Amniotic stem cell (primary cell): ENCODE measurements around the gene UNC13A.

Experiments used
- DNase-seq: peaks from one replicate; lab custom pipeline; 2025; lab: John Stamatoyannopoulos, UW

UNC13A gene

GRCh38 chr19:17626456-17627015, 61.6 kb downstream of the UNC13A start:
- DNase-seq, result no peak

GRCh38 chr19:17625980-17626379, 62.2 kb downstream of the UNC13A start:
- no peak for DNase-seq

- DNase-seq, result no peak
Observed at GRCh38 chr19:17625043-17625442, 63.1 kb downstream of the UNC13A start.

- no peak for DNase-seq
Observed at GRCh38 chr19:17624314-17624991, 63.7 kb downstream of the UNC13A start.

GRCh38 chr19:17623224-17623935, 64.8 kb downstream of the UNC13A start:
- DNase-seq, result no peak

- DNase-seq, result no peak
Observed at GRCh38 chr19:17620696-17621095, 67.5 kb downstream of the UNC13A start.

GRCh38 chr19:17618936-17619335, 69.2 kb downstream of the UNC13A start:
- no peak for DNase-seq

- DNase-seq, result no peak
Observed at GRCh38 chr19:17618281-17618903, 69.8 kb downstream of the UNC13A start.

- DNase-seq, result no peak
Observed at GRCh38 chr19:17617807-17618192, 70.4 kb downstream of the UNC13A start.

GRCh38 chr19:17616961-17617806, 71.0 kb downstream of the UNC13A start:
- no peak for DNase-seq

- DNase-seq, result no peak
Observed at GRCh38 chr19:17616686-17616960, 71.5 kb downstream of the UNC13A start.

GRCh38 chr19:17615889-17616685, 72.1 kb downstream of the UNC13A start:
- DNase-seq, result no peak

- no peak for DNase-seq
Observed at GRCh38 chr19:17614476-17614875, 73.7 kb downstream of the UNC13A start.

GRCh38 chr19:17611462-17612244, 76.5 kb downstream of the UNC13A start:
- no peak for DNase-seq

GRCh38 chr19:17610384-17610783, 77.8 kb downstream of the UNC13A start:
- no peak for DNase-seq

- no peak for DNase-seq
Observed at GRCh38 chr19:17607936-17608335, 80.2 kb downstream of the UNC13A start.

GRCh38 chr19:17606590-17607185, 81.5 kb downstream of the UNC13A start:
- no peak for DNase-seq

GRCh38 chr19:17605761-17606589, 82.2 kb downstream of the UNC13A start:
- no peak for DNase-seq

- DNase-seq, result no peak
Observed at GRCh38 chr19:17605117-17605516, 83.0 kb downstream of the UNC13A start.
